Parathyroid adenoma (tissue), 2 donors: Measurements from ENCODE around the gene PLEKHF1.
"Not testable (repeated sequence)": the region's sequence is repeated elsewhere in the genome, so short reads cannot be mapped to it uniquely, and the experiment has no call there.

Experiments used
- H2AFZ ChIP-seq: fragments of 300-600 bp; sonication (generic); one replicate; pipeline ENCODE4 v1.7.0; 2017; ENCODE audit warnings: antibody characterized with exemption, mild to moderate bottlenecking
- H3K27ac ChIP-seq: fragments of 300-600 bp; sonication (generic); one replicate; pipeline ENCODE4 v1.7.0; 2017
- H3K27me3 ChIP-seq: fragments of 300-600 bp; sonication (generic); one replicate; pipeline ENCODE4 v1.7.0; 2017; ENCODE audit warnings: low read length; ENCODE audit not compliant: control insufficient read depth, insufficient read depth
- H3K36me3 ChIP-seq: fragments of 300-600 bp; sonication (generic); one replicate; pipeline ENCODE4 v1.7.0; 2017; ENCODE audit warnings: low read length; ENCODE audit not compliant: control insufficient read depth, insufficient read depth
- H3K4me1 ChIP-seq: fragments of 300-600 bp; sonication (generic); one replicate; pipeline ENCODE4 v1.7.0; 2017; ENCODE audit warnings: control low read depth
- H3K4me2 ChIP-seq: fragments of 300-600 bp; sonication (generic); one replicate; pipeline ENCODE4 v1.7.0; 2017; ENCODE audit warnings: low read length
- H3K4me3 ChIP-seq: fragments of 300-600 bp; sonication (generic); one replicate; pipeline ENCODE4 v1.7.0; 2017; ENCODE audit warnings: low read depth, low read length
- H3K79me2 ChIP-seq: fragments of 300-600 bp; sonication (generic); one replicate; pipeline ENCODE4 v1.7.0; 2017; ENCODE audit warnings: control low read depth
- H3K9ac ChIP-seq: fragments of 300-600 bp; sonication (generic); one replicate; pipeline ENCODE4 v1.7.0; 2017; ENCODE audit warnings: mild to moderate bottlenecking
- H3K9me3 ChIP-seq: fragments of 300-600 bp; sonication (generic); one replicate; pipeline ENCODE4 v1.7.0; 2017; ENCODE audit warnings: low read length; ENCODE audit not compliant: control insufficient read depth
- TF ChIP-seq, protein P1 (sequence below): fragments of 300-600 bp; sonication (generic); IDR thresholded peaks from one replicate; pipeline ENCODE4 v1.7.0; 2017; ENCODE audit warnings: antibody characterized with exemption, mild to moderate bottlenecking
- donor health status: primary hyperparathyroidism.

Gene PLEKHF1

DNA sequence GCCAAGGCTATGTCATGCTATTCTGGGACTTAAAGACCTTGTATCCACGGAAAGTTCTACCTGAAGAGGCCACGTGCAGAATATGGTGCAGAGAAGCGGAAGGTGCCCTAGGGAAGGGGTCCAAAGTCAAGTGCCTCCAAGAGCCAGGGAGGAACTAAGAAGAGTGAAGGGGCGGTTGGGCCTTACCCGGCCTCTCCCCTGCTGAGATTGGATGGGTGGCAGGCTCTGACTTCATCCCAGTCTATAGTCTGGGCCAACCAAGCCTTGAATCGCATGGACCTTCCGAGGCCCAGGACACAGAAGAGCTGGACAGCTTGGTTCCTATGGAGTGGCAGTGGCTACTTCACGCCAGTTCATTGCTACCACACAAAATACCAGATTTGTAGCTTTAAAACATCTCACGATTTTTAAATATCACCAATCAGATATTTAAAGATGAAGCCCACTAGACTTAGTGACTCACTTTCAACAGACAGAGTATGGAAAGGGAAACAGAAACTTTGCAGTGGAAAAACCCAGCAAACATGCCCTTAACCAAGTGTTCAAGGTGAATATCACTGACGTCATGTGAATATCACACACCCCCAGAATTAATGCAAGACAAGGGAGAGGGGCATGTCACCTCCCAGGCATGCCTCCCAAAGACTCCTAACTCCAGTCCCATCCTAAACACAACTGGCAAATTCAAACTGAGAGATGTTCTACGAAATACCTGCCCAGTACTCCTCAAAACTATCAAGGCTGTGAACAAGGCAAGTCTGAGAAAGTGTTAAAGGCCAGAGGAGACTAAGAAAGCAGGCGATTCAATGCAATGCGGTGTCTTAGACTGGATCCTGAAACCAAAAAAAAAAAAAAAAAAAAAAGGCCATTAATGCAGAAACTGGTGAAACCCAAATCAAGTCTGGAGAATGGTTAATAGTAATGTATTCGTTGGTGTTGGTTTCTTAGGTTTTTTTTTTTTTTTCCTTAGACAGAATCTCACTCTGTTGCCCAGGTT is 39.6 kb downstream of the PLEKHF1 start:
- Histone ChIP-seq H3K9ac (no peak overlapping the region), H3K36me3 (no peaks in the 10 kb centered on the region), H3K27ac (no peak overlapping the region), H3K9me3 (no peaks in the 10 kb centered on the region), H3K79me2 (no peaks in the 10 kb centered on the region), H2AFZ (no peak overlapping the region), H3K4me2 (no peak overlapping the region), H3K4me3 (no peak overlapping the region), H3K27me3 (no peaks in the 10 kb centered on the region), H3K4me1 (no peaks in the 10 kb centered on the region)
- TF ChIP-seq, protein P1, sequence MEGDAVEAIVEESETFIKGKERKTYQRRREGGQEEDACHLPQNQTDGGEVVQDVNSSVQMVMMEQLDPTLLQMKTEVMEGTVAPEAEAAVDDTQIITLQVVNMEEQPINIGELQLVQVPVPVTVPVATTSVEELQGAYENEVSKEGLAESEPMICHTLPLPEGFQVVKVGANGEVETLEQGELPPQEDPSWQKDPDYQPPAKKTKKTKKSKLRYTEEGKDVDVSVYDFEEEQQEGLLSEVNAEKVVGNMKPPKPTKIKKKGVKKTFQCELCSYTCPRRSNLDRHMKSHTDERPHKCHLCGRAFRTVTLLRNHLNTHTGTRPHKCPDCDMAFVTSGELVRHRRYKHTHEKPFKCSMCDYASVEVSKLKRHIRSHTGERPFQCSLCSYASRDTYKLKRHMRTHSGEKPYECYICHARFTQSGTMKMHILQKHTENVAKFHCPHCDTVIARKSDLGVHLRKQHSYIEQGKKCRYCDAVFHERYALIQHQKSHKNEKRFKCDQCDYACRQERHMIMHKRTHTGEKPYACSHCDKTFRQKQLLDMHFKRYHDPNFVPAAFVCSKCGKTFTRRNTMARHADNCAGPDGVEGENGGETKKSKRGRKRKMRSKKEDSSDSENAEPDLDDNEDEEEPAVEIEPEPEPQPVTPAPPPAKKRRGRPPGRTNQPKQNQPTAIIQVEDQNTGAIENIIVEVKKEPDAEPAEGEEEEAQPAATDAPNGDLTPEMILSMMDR: no peak

DNA sequence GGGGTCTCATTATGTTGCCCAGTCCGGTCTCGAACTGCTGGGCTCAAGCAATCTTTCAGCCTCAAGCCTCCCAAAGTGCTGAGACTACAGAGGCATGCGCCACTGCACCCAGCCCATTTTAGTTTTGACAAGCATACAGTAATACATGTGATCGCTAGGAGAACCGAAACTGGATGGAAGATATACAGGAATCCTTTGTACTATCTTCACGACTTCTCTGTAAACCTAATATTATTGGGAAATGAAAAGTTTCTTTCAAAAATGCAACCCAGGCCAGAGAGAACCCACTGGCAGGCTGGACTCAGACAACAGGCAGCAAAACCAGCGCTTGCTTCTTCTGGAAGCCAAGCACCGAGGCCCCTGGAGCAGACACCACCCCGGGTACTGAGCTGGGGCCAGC is 40.4 kb downstream of the PLEKHF1 start:
- Histone ChIP-seq H3K9me3 (no peaks in the 10 kb centered on the region), H3K9ac (no peak overlapping the region), H3K4me3 (no peak overlapping the region), H3K4me1 (no peaks in the 10 kb centered on the region), H3K4me2 (no peak overlapping the region), H3K36me3 (no peaks in the 10 kb centered on the region), H3K27me3 (no peaks in the 10 kb centered on the region), H3K27ac (no peak overlapping the region), H2AFZ (no peak overlapping the region), H3K79me2 (peaks cover 3% of the 10 kb centered on the region)
- TF ChIP-seq, protein P1: no peak

DNA sequence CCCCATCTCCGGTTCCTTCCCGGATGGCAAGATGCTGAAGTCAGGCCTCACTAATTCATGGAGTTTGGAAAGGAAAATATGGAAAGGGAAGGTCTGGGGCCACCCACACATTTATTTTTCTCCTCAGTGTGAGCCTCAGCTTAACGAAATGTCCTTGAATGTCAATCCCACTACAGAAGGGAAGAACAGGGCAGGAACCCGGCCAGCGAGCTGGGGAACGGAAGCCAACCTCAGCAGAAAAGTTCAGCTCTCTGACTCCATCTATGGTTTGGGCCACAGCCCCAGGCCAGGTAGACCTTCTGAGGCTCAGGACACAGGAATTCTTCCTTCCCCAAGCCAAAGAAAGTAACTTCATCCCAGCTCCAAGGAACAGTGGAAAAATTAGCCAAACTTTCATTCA is 41.4 kb downstream of the PLEKHF1 start:
- TF ChIP-seq, protein P1: no peak
- no peak overlapping the region for H3K4me3 ChIP-seq
- no peaks in the 10 kb centered on the region for H3K27me3 ChIP-seq
- no peaks in the 10 kb centered on the region for H3K9me3 ChIP-seq
- H3K9ac ChIP-seq: no peak overlapping the region
- H3K27ac ChIP-seq: no peak overlapping the region
- H2AFZ ChIP-seq: no peak overlapping the region
- no peaks in the 10 kb centered on the region for H3K36me3 ChIP-seq
- peaks cover 3% of the 10 kb centered on the region for H3K79me2 ChIP-seq
- H3K4me1 ChIP-seq: no peaks in the 10 kb centered on the region
- no peak overlapping the region for H3K4me2 ChIP-seq

DNA sequence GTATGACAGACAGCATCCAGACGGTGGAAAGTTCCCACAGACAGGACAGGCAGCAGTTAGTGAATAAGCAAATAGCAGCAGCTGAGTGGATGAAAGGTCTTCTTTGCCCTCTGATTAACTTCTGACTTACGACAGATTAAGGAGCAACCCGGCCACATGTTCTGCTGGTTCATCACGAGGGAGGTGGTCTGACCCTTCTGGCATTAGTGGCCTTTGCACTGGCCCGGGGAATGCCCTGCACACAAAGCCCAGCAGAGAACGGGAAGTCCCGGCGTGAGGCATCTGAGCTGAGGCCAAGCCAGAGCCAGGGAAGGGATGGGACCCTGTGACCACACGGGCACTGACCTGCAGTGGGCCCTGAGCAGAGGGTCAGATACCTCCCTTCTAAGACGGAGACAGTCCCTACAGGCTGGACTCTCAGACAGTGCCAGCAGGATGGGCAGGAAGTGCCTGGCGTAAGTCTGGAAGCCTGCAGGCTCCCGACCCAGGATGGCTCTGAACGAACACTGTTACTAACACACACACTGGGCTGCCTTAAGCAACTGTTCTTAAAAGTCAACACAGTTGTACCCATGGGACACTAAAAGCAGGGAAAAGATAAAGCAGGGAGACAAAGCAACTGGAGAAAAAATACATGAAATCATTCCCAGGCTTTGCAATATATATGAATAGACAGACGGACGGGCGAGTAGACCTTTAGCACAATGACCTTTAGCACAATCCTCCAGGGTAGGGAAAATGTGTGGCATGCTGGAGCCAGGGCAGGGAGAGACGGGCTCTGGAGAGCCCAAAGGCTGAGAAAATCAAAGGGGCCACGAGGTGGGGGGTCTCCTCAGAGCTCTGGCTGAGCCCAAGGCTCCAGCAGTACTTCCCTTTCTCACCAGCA is 43.5 kb downstream of the PLEKHF1 start:
- Histone ChIP-seq H2AFZ (no peak overlapping the region), H3K36me3 (no peaks in the 10 kb centered on the region), H3K4me2 (no peak overlapping the region), H3K9ac (no peak overlapping the region), H3K27ac (no peak overlapping the region), H3K79me2 (peaks cover 3% of the 10 kb centered on the region), H3K27me3 (no peaks in the 10 kb centered on the region), H3K4me1 (peaks cover 6% of the 10 kb centered on the region), H3K9me3 (no peaks in the 10 kb centered on the region), H3K4me3 (no peak overlapping the region)
- TF ChIP-seq, protein P1: no peak

DNA sequence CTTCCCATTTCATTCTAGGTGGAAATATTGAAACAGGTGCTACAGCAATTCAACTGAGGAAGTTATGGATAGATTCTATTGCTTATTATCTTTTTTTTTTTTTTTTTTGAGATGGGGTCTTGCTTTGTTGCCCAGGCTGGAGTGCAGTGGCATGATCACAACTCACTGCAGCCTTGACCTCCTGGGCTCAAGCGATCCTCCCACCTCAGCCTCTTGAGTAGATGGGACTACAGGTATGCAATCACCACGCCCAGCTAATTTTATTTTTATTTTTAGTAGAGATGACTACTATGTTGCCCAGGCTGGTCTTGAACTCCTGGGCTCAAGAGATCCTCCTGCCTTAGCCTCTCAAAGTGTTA is 44.2 kb downstream of the PLEKHF1 start:
- not testable (repeated sequence) for H3K9me3 ChIP-seq, H3K4me2 ChIP-seq, H3K4me3 ChIP-seq, H3K27ac ChIP-seq, H3K9ac ChIP-seq, H2AFZ ChIP-seq, H3K27me3 ChIP-seq, H3K79me2 ChIP-seq, H3K36me3 ChIP-seq
- peaks cover 11% of the 10 kb centered on the region for H3K4me1 ChIP-seq
